Tibial nerve (tissue), 4 donors: ENCODE measurements around the gene PWWP2B.

Experiments used
- CTCF ChIP-seq, 5 experiments: fragments of 200-600 bp in 3 of 5; fragments of 450-650 bp in 2 of 5; sonication (generic) in 3 of 5; IDR thresholded peaks; one replicate each; pipeline ENCODE4 v1.5.1; 2016 to 2019; ENCODE audit warnings: antibody characterized with exemption in 5 of 5, mild to moderate bottlenecking in 3 of 5, moderate library complexity in 2 of 5
- EP300 ChIP-seq, 2 donors: sonication (generic); formaldehyde crosslinking; IDR thresholded peaks; one replicate each; pipeline ENCODE4 v1.6.1; 2017; ENCODE audit warnings: antibody characterized with exemption in 2 of 2, mild to moderate bottlenecking in 1 of 2
- POLR2A ChIP-seq, 2 donors: fragments of 450-650 bp; IDR thresholded peaks; one replicate each; pipeline ENCODE4 v1.6.1; 2017; ENCODE audit warnings: antibody characterized with exemption in 2 of 2, mild to moderate bottlenecking in 2 of 2, moderate library complexity in 2 of 2

- TF ChIP-seq CTCF (IDR thresholded peaks at IDR 0.05) (no peak), POLR2A (IDR thresholded peaks at IDR 0.05) (no peak), EP300 (IDR thresholded peaks at IDR 0.05) (no peak)
These were observed 3.6 kb downstream of the PWWP2B start for GRCh38 chr10:132400547-132401151.
